Brain microvascular endothelial cell (primary cell): ENCODE measurements around the gene SHMT2.
A peak's percentile ranks its signal among the peaks of the same experiment; 100 is the strongest.

Experiments used
- DNase-seq: peaks from one replicate; pipeline ENCODE4 v3.0.0-alpha.2; 2020
- H3K27ac ChIP-seq: fragments of 250-450 bp; sonication (Bioruptor Pico); 2 replicates; pipeline ENCODE4 v1.5.1; 2020; ENCODE audit warnings: mild to moderate bottlenecking, moderate library complexity
- H3K27me3 ChIP-seq: fragments of 250-450 bp; sonication (Bioruptor Pico); replicated peaks from 2 replicates; pipeline ENCODE4 v1.5.1; 2020; ENCODE audit warnings: mild to moderate bottlenecking
- H3K36me3 ChIP-seq: fragments of 250-450 bp; sonication (Bioruptor Pico); replicated peaks from 2 replicates; pipeline ENCODE4 v1.5.1; 2020; ENCODE audit warnings: mild to moderate bottlenecking
- H3K4me3 ChIP-seq: 2 replicates; pipeline ENCODE4 v1.5.1; 2011; ENCODE audit warnings: low read depth, mild to moderate bottlenecking, control low read depth, low read length, moderate library complexity
- CTCF ChIP-seq: IDR thresholded peaks from 2 replicates; pipeline ENCODE4 v1.5.1; 2011; ENCODE audit warnings: low read depth, mild to moderate bottlenecking, moderate library complexity, low read length, control low read depth, inconsistent platforms; ENCODE audit errors: missing control alignments
- in situ Hi-C: cut with HindIII; loops from 2 replicates; pipeline ENCODE4 v1.10.0; 2017; ENCODE audit warnings: low sequenced_read_pairs, low pct_ligation_motif_present

Gene SHMT2

GRCh38 chr12:57243521-57244311, 14.2 kb downstream of the SHMT2 start:
- Histone ChIP-seq H3K27me3 (peaks cover 20% of the 10 kb centered on the region), H3K36me3 (no peaks in the 10 kb centered on the region), H3K27ac (no peak overlapping the region), H3K4me3 (peak overlapping the region; percentile 22)
- peak; percentile 90 for TF ChIP-seq CTCF
- DNase-seq = peak; percentile 72
- in situ Hi-C loops = no loop called here

- Histone ChIP-seq H3K36me3 (no peaks in the 10 kb centered on the region), H3K4me3 (no peak overlapping the region), H3K27me3 (peaks cover 20% of the 10 kb centered on the region), H3K27ac (no peak overlapping the region)
- in situ Hi-C loops = no loop called here
- DNase-seq = no peak
- no peak for TF ChIP-seq CTCF
Observed at GRCh38 chr12:57244312-57244696, 14.8 kb downstream of the SHMT2 start.

- Histone ChIP-seq H3K4me3 (no peak overlapping the region), H3K27ac (no peak overlapping the region), H3K36me3 (no peaks in the 10 kb centered on the region), H3K27me3 (peaks cover 8% of the 10 kb centered on the region)
- in situ Hi-C loops = no loop called here
- DNase-seq = no peak
- TF ChIP-seq CTCF = no peak
Observed at GRCh38 chr12:57247041-57247440, 17.5 kb downstream of the SHMT2 start.

GRCh38 chr12:57248934-57249742, 19.6 kb downstream of the SHMT2 start:
- in situ Hi-C loops = no loop called here
- Histone ChIP-seq H3K36me3 (no peaks in the 10 kb centered on the region), H3K27ac (no peak overlapping the region), H3K4me3 (no peak overlapping the region), H3K27me3 (no peaks in the 10 kb centered on the region)
- TF ChIP-seq CTCF = no peak
- DNase-seq = no peak

- no peaks in the 10 kb centered on the region for H3K27me3 ChIP-seq
- no peaks in the 10 kb centered on the region for H3K36me3 ChIP-seq
- no peak for DNase-seq
- TF ChIP-seq CTCF = no peak
- no peak overlapping the region for H3K27ac ChIP-seq
- in situ Hi-C loops = no loop called here
- no peak overlapping the region for H3K4me3 ChIP-seq
Observed at GRCh38 chr12:57250541-57250940, 21.0 kb downstream of the SHMT2 start.
